GM12878 (cell line): ENCODE results near the gene CC2D1A. TPM values are rescaled to one million over a fixed set of nuclear protein-coding genes. Genes with fewer than 3 reads are reported as not detected.

Source experiments
- ATAC-seq: fragments of 200-7000 bp; cut with Tn5 transposase; 3 replicates; pipeline ENCODE4 v1.9.1; 2020; ENCODE audit warnings: mild to moderate bottlenecking, moderate library complexity
- BruUV-seq: library from RNA; stranded (reverse); fragments of 400-500 nt; replicated peaks from 2 replicates; lab custom pipeline; 2021; lab: Mats Ljungman, UMichigan
- CTCF ChIA-PET: fragments of 300-600 bp; sonication (Branson Sonifier 250); formaldehyde crosslinking; extraction: SDS; loops from one replicate; lab custom pipeline; 2021; ENCODE audit warnings: inconsistent platforms; lab: Yijun Ruan, JAX
- POLR2A ChIA-PET: fragments of 350-600 bp; formaldehyde crosslinking; extraction: SDS; loops from one replicate; lab custom pipeline; 2021; ENCODE audit warnings: inconsistent platforms; lab: Charles Lee
- RAD21 ChIA-PET: fragments of 300-600 bp; sonication (Branson Sonifier 250); formaldehyde crosslinking; loops from one replicate; lab custom pipeline; 2023; ENCODE audit warnings: antibody characterized with exemption; ENCODE audit not compliant: unreplicated experiment; lab: Charles Lee
- SMC1A ChIA-PET: fragments of 300-600 bp; sonication (Branson Sonifier 250); formaldehyde crosslinking; loops from one replicate; lab custom pipeline; 2023; ENCODE audit not compliant: unreplicated experiment, uncharacterized antibody; lab: Charles Lee
- DNase-seq: peaks from one replicate; pipeline ENCODE4 v3.0.0-alpha.2; 2011; ENCODE audit warnings: low read depth, low spot score
- FAIRE-seq: peaks from 3 replicates; lab custom pipeline; 2011; peaks lifted over from hg19 to GRCh38; lab: Jason Lieb, UNC
- H2AFZ ChIP-seq: 2 replicates; pipeline ENCODE4 v1.6.0; 2011; ENCODE audit warnings: low read depth, low read length, control low read depth; ENCODE audit not compliant: control insufficient read depth
- H3K27ac ChIP-seq: 2 replicates; pipeline ENCODE4 v1.5.1; 2011; ENCODE audit warnings: control low read depth; ENCODE audit not compliant: control insufficient read depth, insufficient read depth
- H3K27me3 ChIP-seq, 2 experiments: replicated peaks in 1 of 2; 2 replicates each; pipeline versions ENCODE4 v1.6.0 to v1.6.1; 2011; ENCODE audit warnings: low read length in 1 of 2; ENCODE audit not compliant: control insufficient read depth in 2 of 2, insufficient read depth in 2 of 2
- H3K36me3 ChIP-seq, 2 experiments: 2 replicates each; pipeline ENCODE4 v1.5.1; 2011; ENCODE audit warnings: low read length in 1 of 2; ENCODE audit not compliant: control insufficient read depth in 2 of 2, insufficient read depth in 2 of 2
- H3K4me1 ChIP-seq: 2 replicates; pipeline ENCODE4 v1.6.1; 2011; ENCODE audit warnings: mild to moderate bottlenecking, low read length, moderate library complexity, mixed read lengths; ENCODE audit not compliant: control insufficient read depth, insufficient read depth
- H3K4me2 ChIP-seq: 2 replicates; pipeline ENCODE4 v1.6.0; 2011; ENCODE audit warnings: control low read depth; ENCODE audit not compliant: control insufficient read depth, insufficient read depth
- H3K4me3 ChIP-seq: fragments of 200-600 bp; sonication (generic); 2 replicates; pipeline ENCODE4 v1.5.1; 2016
- H3K79me2 ChIP-seq: 2 replicates; pipeline ENCODE4 v1.6.0; 2011; ENCODE audit warnings: low read length; ENCODE audit not compliant: control insufficient read depth, insufficient read depth
- H3K9ac ChIP-seq: 2 replicates; pipeline ENCODE4 v1.8.0; 2011; ENCODE audit warnings: low read length, control low read depth, mixed read lengths; ENCODE audit not compliant: control insufficient read depth, insufficient read depth
- H3K9me3 ChIP-seq: replicated peaks from 3 replicates; pipeline ENCODE4 v1.5.1; 2011; ENCODE audit warnings: mild to moderate bottlenecking, low read length; ENCODE audit not compliant: control insufficient read depth, insufficient read depth
- H4K20me1 ChIP-seq: 2 replicates; pipeline ENCODE4 v1.6.0; 2011; ENCODE audit not compliant: control insufficient read depth, insufficient read depth
- ATF7 ChIP-seq: fragments of 450-650 bp; IDR thresholded peaks from 2 replicates; pipeline ENCODE4 v1.6.1; 2016; ENCODE audit warnings: low read depth, mild to moderate bottlenecking
- BRCA1 ChIP-seq: IDR thresholded peaks from 2 replicates; pipeline ENCODE4 v1.6.1; 2011; ENCODE audit warnings: low read depth, low read length, improper control_type of control experiment
- ESRRA ChIP-seq: IDR thresholded peaks from 2 replicates; pipeline ENCODE4 v1.6.1; 2012; ENCODE audit warnings: mild to moderate bottlenecking, low read length, improper control_type of control experiment
- LARP7 ChIP-seq: fragments of 450-650 bp; IDR thresholded peaks from 2 replicates; pipeline ENCODE4 v1.6.1; 2017; ENCODE audit warnings: mild to moderate bottlenecking
- MXI1 ChIP-seq: fragments of 150-350 bp; IDR thresholded peaks from 2 replicates; pipeline ENCODE4 v1.6.1; 2011; ENCODE audit warnings: low read depth, mild to moderate bottlenecking, inconsistent platforms, low read length, improper control_type of control experiment
- NBN ChIP-seq: fragments of 450-650 bp; IDR thresholded peaks from 2 replicates; pipeline ENCODE4 v1.6.1; 2016
- NR2C1 ChIP-seq: fragments of 450-650 bp; IDR thresholded peaks from 2 replicates; pipeline ENCODE4 v1.6.1; 2017; ENCODE audit warnings: antibody characterized with exemption, mild to moderate bottlenecking, moderate library complexity
- NRF1 ChIP-seq: conservative IDR thresholded peaks from 2 replicates; pipeline ENCODE4 v1.6.1; 2011; ENCODE audit warnings: mild to moderate bottlenecking, low read depth, low read length, improper control_type of control experiment
- POLR2AphosphoS2 ChIP-seq: IDR thresholded peaks from 2 replicates; pipeline ENCODE4 v1.6.1; 2011; ENCODE audit warnings: low read depth, mild to moderate bottlenecking, low read length, improper control_type of control experiment, moderate library complexity
- RCOR1 ChIP-seq: conservative IDR thresholded peaks from 2 replicates; pipeline ENCODE4 v1.6.1; 2012; ENCODE audit warnings: low read depth, low read length, improper control_type of control experiment
- SIX5 ChIP-seq: IDR thresholded peaks from 2 replicates; pipeline ENCODE4 v1.6.1; 2011; ENCODE audit warnings: mild to moderate bottlenecking, low read depth, low read length, moderate library complexity; ENCODE audit not compliant: severe bottlenecking
- USF2 ChIP-seq: IDR thresholded peaks from 2 replicates; pipeline ENCODE4 v1.6.1; 2011; ENCODE audit warnings: low read depth, low read length, improper control_type of control experiment, borderline replicate concordance
- ZSCAN29 ChIP-seq: fragments of 450-650 bp; IDR thresholded peaks from 2 replicates; pipeline ENCODE4 v1.6.1; 2017; ENCODE audit warnings: mild to moderate bottlenecking, moderate library complexity
- WGBS: methylation state at CpG from one replicate; pipeline ENCODE4 v1.1.6; 2016; ENCODE audit warnings: low lambda C conversion rate; ENCODE audit not compliant: insufficient replicate concordance, insufficient coverage; ENCODE audit errors: missing lambda C conversion rate; 5-methylcytosine and 5-hydroxymethylcytosine counted together
- in situ Hi-C: fragments of 300-500 bp; cut with MboI; formaldehyde crosslinking; loops from 9 replicates; pipeline ENCODE4 v1.14.3; 2018; ENCODE audit warnings: mixed read lengths
- intact Hi-C: fragments of 100-400 bp; cut with micrococcal nuclease; formaldehyde crosslinking; loops from one replicate; pipeline ENCODE4 v1.14.2; 2022; ENCODE audit not compliant: unreplicated experiment
- polyA plus RNA-seq, 11 experiments: library from polyadenylated mRNA; depleted of rRNA in 4 of 11; unstranded in 6 of 11; stranded (reverse) in 5 of 11; fragments of >200 nt; fragmentation: Nextera tagmentation in 4 of 11; fragmentation: Illumina TruSeq in 1 of 11; extraction: Ambion mirVana in 4 of 11; extraction: Trizol in 1 of 11; gene quantifications; 1 replicate in 1 of 11; 2 replicates in 10 of 11; pipeline versions ENCODE4 v1.2.1 to v1.2.3, GENCODE V29; 2011 to 2016; ENCODE audit warnings: inconsistent platforms in 2 of 11, missing spikeins in 2 of 11, low read depth in 1 of 11
- total RNA-seq, 4 experiments: library from RNA; depleted of rRNA in 3 of 4; stranded (reverse); fragments of >200 nt in 3 of 4; fragmentation: Illumina TruSeq in 1 of 4; extraction: Trizol in 1 of 4; gene quantifications; 2 replicates each; pipeline versions ENCODE4 v1.2.1 to v1.2.3, GENCODE V29; 2013 to 2021
- TF ChIP-seq, protein P1 (sequence below): IDR thresholded peaks from 2 replicates; pipeline ENCODE4 v1.6.1; 2012; ENCODE audit warnings: mild to moderate bottlenecking, low read depth, low read length
- TF ChIP-seq, protein P2 (sequence below): fragments of 450-650 bp; IDR thresholded peaks from 2 replicates; pipeline ENCODE4 v1.6.1; 2017; ENCODE audit warnings: antibody characterized with exemption, mild to moderate bottlenecking, moderate library complexity

Gene CC2D1A
- total and polyA plus RNA-seq, 10 of the 15 experiments (the other 5 are each of a cell fraction or from before 2014, with no cell fraction given): 0.13 to 36.1 (median 16.1) TPM

DNA sequence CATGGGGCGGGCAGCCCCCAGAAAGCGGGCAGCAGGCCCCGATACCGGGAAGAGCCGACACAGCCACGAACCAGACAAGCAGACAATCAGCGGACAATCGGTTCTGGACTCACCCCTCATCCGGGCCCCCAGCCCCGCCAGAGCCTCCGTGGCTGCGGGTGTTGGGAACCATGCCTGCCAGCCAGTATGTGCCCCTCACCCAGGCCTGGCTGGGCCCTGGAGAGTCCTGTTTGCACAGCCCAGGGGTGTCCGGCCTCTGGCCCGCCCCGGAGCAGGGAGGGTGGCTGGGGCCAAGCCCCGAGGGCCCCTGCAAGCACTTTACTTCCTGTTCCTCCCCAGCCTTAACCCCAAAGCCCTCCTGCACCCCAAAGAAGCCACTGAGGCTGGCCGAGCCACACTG, 24.4 kb downstream of the CC2D1A start:
- TF ChIP-seq NRF1 (no peak), LARP7 (no peak), MXI1 (no peak), USF2 (no peak), RCOR1 (no peak), NBN (no peak), BRCA1 (no peak), SIX5 (no peak), ESRRA (no peak), POLR2AphosphoS2 (no peak), ATF7 (no peak), ZSCAN29 (no peak), NR2C1 (no peak)
- TF ChIP-seq, protein P1, sequence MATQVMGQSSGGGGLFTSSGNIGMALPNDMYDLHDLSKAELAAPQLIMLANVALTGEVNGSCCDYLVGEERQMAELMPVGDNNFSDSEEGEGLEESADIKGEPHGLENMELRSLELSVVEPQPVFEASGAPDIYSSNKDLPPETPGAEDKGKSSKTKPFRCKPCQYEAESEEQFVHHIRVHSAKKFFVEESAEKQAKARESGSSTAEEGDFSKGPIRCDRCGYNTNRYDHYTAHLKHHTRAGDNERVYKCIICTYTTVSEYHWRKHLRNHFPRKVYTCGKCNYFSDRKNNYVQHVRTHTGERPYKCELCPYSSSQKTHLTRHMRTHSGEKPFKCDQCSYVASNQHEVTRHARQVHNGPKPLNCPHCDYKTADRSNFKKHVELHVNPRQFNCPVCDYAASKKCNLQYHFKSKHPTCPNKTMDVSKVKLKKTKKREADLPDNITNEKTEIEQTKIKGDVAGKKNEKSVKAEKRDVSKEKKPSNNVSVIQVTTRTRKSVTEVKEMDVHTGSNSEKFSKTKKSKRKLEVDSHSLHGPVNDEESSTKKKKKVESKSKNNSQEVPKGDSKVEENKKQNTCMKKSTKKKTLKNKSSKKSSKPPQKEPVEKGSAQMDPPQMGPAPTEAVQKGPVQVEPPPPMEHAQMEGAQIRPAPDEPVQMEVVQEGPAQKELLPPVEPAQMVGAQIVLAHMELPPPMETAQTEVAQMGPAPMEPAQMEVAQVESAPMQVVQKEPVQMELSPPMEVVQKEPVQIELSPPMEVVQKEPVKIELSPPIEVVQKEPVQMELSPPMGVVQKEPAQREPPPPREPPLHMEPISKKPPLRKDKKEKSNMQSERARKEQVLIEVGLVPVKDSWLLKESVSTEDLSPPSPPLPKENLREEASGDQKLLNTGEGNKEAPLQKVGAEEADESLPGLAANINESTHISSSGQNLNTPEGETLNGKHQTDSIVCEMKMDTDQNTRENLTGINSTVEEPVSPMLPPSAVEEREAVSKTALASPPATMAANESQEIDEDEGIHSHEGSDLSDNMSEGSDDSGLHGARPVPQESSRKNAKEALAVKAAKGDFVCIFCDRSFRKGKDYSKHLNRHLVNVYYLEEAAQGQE: no peak
- TF ChIP-seq, protein P2, sequence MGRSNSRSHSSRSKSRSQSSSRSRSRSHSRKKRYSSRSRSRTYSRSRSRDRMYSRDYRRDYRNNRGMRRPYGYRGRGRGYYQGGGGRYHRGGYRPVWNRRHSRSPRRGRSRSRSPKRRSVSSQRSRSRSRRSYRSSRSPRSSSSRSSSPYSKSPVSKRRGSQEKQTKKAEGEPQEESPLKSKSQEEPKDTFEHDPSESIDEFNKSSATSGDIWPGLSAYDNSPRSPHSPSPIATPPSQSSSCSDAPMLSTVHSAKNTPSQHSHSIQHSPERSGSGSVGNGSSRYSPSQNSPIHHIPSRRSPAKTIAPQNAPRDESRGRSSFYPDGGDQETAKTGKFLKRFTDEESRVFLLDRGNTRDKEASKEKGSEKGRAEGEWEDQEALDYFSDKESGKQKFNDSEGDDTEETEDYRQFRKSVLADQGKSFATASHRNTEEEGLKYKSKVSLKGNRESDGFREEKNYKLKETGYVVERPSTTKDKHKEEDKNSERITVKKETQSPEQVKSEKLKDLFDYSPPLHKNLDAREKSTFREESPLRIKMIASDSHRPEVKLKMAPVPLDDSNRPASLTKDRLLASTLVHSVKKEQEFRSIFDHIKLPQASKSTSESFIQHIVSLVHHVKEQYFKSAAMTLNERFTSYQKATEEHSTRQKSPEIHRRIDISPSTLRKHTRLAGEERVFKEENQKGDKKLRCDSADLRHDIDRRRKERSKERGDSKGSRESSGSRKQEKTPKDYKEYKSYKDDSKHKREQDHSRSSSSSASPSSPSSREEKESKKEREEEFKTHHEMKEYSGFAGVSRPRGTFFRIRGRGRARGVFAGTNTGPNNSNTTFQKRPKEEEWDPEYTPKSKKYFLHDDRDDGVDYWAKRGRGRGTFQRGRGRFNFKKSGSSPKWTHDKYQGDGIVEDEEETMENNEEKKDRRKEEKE: no peak
- in situ Hi-C loops (no loop called here), intact Hi-C loops (no loop called here)
- CTCF ChIA-PET: no interaction called here
- Histone ChIP-seq H3K4me1 (no peaks in the 10 kb centered on the region), H3K9me3 (no peaks in the 10 kb centered on the region), H3K9ac (no peak overlapping the region), H3K27ac (no peak overlapping the region), H3K36me3 (peaks cover 0 to 1% of the 10 kb centered on the region in 2 experiments; a peak in 2 of 4 replicates), H4K20me1 (no peaks in the 10 kb centered on the region), H3K4me3 (no peak overlapping the region), H3K4me2 (no peak overlapping the region), H3K79me2 (no peaks in the 10 kb centered on the region), H2AFZ (no peak overlapping the region), H3K27me3 (no peaks in the 10 kb centered on the region)
- TSS peak; percentile 72 for BruUV-seq
- SMC1A ChIA-PET: no interaction called here
- ATAC-seq: no peak
- 71% methylated on average over 17 of the region's 17 CpGs for WGBS
- no peak for FAIRE-seq
- RAD21 ChIA-PET: no interaction called here
- POLR2A ChIA-PET: no interaction called here
- no peak for DNase-seq
